LNCAP (cell line): Measurements from ENCODE around the gene TMED8.

Experiments used
- TF ChIP-seq, protein P1 (sequence below): fragments of 450-650 bp; IDR thresholded peaks from 2 replicates; pipeline ENCODE4 v1.5.1; 2017; ENCODE audit warnings: mild to moderate bottlenecking

The TMED8 gene

DNA sequence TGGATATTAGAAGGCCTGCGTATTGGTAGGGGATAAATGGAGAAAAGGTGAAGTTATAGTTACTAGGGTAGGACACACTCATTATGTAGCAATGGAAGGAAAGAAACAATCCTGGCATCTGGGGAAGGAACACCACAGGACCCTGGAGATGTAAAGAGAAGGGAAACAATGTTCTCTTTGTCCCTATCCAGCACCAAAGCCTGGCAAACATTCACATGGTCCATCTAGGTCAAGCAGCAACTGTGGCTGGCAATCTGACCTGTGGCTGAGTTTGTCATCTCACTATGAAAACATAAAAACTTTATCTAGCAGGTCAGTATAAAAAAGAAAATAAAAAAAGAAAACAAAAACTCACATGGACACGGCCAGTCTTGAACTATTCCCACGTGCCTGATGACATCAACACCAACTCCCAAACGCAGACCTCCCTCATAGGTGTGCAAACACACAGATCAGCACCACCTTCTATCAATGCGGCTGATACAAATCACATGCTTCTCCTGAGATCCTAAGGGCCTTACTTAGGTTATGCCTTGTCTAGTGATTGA lies 58.8 kb downstream of the TMED8 start:
- TF ChIP-seq, protein P1, sequence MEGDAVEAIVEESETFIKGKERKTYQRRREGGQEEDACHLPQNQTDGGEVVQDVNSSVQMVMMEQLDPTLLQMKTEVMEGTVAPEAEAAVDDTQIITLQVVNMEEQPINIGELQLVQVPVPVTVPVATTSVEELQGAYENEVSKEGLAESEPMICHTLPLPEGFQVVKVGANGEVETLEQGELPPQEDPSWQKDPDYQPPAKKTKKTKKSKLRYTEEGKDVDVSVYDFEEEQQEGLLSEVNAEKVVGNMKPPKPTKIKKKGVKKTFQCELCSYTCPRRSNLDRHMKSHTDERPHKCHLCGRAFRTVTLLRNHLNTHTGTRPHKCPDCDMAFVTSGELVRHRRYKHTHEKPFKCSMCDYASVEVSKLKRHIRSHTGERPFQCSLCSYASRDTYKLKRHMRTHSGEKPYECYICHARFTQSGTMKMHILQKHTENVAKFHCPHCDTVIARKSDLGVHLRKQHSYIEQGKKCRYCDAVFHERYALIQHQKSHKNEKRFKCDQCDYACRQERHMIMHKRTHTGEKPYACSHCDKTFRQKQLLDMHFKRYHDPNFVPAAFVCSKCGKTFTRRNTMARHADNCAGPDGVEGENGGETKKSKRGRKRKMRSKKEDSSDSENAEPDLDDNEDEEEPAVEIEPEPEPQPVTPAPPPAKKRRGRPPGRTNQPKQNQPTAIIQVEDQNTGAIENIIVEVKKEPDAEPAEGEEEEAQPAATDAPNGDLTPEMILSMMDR, result no peak

DNA sequence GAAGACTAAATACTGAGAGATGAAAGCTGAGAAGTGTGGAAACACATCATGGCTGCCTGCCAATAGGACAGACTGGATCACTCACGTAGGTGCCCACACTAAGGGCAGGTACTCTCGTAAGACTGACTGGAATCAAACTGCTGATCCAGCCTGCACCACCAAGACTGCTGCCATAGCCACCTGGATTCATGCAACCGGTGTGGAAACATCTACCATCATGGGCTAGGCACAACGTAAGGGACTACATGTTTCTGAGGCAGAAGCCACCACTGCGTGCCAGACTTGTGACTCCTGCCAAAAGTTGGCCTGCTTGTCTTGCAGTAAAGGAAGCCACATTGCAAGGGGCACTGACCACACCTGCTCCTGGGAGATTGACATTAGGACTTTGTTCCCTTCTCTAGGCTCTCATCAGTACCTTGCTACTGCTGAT lies 60.0 kb downstream of the TMED8 start:
- TF ChIP-seq, protein P1, result no peak

DNA sequence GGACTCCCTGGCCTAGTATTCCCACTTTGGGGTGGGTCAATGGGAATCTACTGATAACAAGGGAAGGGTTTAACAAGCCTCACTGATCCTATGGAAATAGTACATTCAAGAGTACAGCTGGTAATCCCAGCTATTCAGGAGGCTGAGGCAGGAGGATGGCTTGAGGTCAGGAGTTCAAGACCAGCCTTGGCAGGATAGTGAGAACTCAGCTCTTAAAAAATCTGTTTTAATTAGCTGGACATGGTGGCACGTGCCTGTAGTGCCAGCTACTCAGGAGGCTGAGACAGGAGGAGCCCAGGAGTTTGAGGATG lies 60.7 kb downstream of the TMED8 start:
- TF ChIP-seq, protein P1, result peak; percentile 1; the same call in 1 of the 2 replicates

DNA sequence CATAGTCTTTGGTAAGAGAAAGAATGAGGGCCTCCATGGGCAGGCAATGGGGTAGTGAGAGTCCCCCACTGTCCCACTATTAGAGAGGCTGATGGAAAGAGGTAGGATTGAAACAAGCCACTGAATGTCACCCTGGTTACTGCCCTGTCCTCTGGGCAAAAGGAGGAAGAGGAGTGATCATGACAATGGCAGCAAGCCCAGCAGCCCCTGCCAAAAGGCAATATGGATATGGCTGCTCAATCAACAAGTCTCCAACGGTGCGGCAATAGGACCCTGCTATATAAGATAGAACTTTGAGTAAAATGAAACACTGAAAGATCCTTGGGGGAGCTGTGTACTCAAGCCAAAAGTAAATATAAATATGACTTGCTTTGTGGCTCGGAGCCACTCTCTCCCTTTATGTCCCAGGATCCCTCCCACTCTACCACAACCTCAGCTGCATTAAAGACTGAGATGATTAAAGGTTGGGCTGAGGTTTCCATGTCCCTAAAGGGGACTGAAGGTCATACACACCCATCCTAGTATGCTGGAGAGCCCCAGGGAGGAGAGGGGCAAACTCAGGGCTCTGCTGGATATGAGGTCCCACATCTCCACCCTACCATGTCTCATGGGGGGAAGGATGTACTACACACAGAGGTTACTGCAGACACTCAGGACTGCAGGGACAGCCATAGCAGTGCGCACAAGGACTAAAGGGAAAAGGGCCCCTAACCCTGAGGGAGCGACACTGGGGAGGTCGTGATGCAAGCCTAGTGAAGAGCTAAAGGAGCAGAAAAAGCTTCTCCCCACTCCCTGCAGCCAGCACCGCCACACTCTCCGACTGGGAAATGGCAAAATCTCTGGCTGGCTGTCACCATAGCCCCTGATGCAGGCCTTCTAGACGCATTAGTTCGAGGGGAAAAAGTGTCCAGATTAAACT lies 62.1 kb downstream of the TMED8 start:
- TF ChIP-seq, protein P1, result no peak

DNA sequence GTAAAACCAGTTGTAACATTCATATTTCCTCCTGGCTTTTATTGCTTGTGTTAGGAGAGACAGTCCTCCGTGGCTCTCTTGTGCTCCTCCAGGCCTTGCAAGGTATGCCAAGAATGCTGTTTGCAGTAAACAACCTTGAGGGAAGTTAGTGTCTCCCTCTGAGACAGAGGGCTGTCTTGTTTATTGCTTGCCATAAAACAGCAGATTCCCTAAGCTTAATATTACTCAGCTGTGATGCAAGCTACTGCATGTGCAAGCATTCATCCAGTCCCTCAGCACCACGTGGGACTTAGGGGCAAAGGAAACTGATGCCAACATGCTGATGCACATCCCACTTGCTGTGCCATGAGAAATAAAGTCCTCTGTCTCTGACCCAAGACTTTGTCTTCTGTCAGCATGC lies 62.9 kb downstream of the TMED8 start:
- TF ChIP-seq, protein P1, result no peak

DNA sequence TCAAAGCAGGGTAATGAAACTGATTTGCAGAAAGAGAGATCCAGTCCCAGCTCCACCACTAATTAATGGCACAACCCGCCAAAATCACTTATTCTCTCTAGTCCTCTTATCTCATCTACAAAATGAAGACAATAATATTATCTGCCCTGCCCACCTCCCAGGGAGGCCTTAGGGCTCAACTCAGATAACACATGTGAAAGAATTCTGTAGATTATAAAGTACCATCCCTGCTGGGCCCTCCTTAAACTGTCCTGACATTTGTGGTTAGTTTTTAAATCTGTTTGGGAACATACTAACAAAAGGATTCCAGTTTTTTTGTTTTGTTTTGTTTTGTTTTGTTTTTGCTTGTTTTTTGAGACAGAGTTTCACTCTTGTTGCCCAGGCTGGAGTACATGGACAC lies 63.5 kb downstream of the TMED8 start:
- TF ChIP-seq, protein P1, result no peak

DNA sequence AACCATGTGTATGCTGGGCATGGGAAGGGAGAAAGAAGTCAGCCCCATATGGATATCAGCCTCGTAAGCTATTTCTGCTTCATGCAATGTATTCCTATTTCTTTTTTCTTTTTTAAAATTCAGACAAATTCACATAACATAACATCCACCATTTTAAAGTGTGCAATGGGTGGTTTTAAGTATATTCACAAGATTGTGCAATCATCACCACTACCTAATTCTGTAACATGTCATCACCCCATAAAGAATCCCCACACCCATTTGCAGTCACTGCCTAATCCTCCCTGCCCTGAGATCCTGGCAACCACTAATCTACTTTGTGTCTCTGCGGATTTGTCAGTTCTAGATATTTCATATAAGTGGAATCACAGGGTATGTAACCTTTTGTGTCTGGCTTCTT lies 65.7 kb downstream of the TMED8 start:
- TF ChIP-seq, protein P1, result no peak
